Measurements from ENCODE around the gene BFSP2.

The BFSP2 gene

DNA sequence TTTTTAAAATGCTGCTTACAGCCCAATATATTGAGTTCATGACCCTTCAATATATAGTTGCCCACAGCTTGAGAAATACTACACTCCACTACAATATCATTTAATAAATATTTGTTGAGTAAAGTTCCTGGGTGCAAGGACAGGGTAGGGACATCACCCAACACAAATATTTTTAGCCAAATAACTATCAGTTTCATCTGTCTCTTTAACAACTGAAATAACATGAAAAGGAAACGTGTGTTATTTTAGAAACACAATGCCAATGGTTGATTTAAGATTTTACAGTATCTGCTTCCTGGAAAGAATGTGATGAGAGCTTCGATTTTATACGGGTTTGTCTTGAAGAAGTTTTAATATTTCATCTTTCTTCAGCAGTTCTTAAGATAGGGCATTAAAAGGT, 106.0 kb downstream of the BFSP2 start:
- DNase-seq (ENCODE audit: low read depth in 2 of 2), result no peak
- H3K4me3 ChIP-seq (replicated peaks in 1 of 2; ENCODE audit: low read depth in 2 of 2, low read length in 2 of 2), result no peak overlapping the region
- TF ChIP-seq, protein P1, sequence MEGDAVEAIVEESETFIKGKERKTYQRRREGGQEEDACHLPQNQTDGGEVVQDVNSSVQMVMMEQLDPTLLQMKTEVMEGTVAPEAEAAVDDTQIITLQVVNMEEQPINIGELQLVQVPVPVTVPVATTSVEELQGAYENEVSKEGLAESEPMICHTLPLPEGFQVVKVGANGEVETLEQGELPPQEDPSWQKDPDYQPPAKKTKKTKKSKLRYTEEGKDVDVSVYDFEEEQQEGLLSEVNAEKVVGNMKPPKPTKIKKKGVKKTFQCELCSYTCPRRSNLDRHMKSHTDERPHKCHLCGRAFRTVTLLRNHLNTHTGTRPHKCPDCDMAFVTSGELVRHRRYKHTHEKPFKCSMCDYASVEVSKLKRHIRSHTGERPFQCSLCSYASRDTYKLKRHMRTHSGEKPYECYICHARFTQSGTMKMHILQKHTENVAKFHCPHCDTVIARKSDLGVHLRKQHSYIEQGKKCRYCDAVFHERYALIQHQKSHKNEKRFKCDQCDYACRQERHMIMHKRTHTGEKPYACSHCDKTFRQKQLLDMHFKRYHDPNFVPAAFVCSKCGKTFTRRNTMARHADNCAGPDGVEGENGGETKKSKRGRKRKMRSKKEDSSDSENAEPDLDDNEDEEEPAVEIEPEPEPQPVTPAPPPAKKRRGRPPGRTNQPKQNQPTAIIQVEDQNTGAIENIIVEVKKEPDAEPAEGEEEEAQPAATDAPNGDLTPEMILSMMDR (IDR thresholded peaks at IDR 0.05; ENCODE audit: low read depth, low read length), result no peak

DNA sequence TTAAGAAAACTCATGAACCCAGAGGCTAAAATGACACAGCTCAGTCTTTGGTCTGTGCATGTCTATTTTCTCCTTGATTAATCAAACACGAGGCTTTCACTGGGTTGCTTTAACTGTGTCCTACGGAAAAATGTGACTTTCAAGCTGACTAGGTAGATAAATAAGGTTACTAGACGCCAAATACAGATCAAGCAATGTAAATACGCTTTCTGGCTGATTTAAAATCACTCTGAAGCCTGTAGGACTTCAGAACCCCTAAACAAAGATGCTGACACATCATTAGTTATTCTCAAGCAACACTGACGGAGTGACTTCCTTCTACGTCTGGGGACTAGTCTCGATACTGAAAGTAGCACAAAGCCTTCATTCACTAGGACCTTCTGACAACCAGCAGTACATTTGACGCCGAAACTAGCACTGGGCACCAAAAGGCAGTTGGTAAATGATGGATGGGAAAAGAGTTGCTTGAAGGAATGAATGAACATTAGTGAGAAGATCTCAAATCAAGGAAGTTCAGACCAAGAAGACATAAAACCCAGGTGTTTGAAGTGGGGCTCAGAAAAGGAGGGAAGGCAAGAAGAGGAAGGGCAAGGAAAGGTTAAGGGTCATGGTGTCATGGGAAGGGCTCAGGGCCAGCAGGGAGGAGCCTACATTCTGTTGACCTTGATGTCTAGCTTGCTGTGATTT, 106.5 kb downstream of the BFSP2 start:
- TF ChIP-seq, protein P1 (IDR thresholded peaks at IDR 0.05; ENCODE audit: low read depth, low read length), result no peak
- no peak for DNase-seq (ENCODE audit: low read depth in 2 of 2)
- H3K4me3 ChIP-seq (replicated peaks in 1 of 2; ENCODE audit: low read depth in 2 of 2, low read length in 2 of 2), result no peak overlapping the region

DNA sequence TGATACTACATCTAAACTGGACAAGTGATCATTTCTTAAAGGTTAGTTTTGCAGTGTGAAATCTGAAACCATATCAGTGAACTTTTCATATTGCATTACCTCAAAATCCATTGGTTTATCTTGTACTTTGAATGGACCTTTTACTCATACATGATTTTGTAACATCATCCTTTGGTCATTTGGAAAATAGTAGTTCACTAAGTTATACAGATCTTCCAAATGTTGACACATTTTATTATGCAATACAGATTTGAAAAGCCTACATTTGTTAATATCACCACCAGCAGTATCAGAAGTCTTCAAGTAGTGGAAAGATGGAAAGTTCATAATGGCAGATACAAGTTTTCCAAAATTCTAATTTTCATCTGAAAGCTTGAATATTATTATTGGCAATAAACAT, 109.6 kb downstream of the BFSP2 start:
- no peak overlapping the region for H3K4me3 ChIP-seq (replicated peaks in 1 of 2; ENCODE audit: low read depth in 2 of 2, low read length in 2 of 2)
- TF ChIP-seq, protein P1 (IDR thresholded peaks at IDR 0.05; ENCODE audit: low read depth, low read length), result no peak
- DNase-seq (ENCODE audit: low read depth in 2 of 2), result peak; percentile 16 to 45

DNA sequence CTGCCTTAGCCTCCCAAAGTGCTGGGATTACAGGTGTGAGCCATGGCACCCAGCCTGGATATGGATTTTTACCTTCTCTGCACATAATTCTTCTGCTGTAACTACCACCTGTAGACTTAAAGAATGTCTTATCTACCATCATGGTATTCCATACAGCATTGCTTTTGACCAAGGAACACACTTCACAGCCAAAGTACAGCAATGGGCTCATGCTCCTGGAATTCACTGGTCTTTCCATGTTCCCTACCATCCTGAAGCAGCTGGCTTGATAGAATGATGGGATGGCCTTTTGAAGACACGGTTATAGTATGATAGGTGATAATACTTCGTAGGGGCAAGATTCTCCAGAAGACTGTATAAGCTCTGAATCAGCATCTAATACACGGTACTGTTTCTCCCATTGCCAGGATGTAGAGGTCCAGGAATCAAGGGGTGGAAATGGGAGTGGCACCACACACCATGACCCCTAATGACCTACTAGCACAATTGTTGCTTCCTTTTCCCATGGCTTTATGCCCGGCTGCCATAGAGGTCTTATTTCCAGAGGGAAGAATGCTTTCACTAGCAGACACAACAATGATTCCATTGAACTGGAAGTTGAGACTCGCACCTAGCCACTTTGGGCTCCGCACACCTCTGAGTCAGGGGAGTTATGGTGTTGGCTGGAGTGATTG, 112.7 kb downstream of the BFSP2 start:
- no peak overlapping the region for H3K4me3 ChIP-seq (replicated peaks in 1 of 2; ENCODE audit: low read depth in 2 of 2, low read length in 2 of 2)
- DNase-seq (ENCODE audit: low read depth in 2 of 2), result no peak
- TF ChIP-seq, protein P1 (IDR thresholded peaks at IDR 0.05; ENCODE audit: low read depth, low read length), result no peak

DNA sequence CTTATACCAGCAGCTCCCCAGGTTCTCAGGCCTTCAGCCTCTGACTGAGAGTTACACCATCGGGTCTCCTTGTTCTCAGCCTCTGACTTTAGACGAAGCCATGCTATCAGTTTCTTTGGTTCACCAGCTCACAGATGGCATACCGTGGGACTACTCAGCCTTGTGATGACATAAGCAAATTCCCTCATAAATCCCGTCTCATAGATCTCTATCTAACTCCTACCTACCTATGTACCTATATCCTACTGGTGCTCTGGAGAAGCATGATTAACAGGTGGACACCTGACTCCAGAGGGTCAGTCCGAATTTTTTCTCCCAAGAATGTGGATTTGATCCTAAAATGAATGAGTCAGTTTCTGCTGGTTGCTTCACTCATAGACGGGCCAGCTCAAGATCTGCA, 114.6 kb downstream of the BFSP2 start:
- TF ChIP-seq, protein P1 (IDR thresholded peaks at IDR 0.05; ENCODE audit: low read depth, low read length), result no peak
- no peak for DNase-seq (ENCODE audit: low read depth in 2 of 2)

DNA sequence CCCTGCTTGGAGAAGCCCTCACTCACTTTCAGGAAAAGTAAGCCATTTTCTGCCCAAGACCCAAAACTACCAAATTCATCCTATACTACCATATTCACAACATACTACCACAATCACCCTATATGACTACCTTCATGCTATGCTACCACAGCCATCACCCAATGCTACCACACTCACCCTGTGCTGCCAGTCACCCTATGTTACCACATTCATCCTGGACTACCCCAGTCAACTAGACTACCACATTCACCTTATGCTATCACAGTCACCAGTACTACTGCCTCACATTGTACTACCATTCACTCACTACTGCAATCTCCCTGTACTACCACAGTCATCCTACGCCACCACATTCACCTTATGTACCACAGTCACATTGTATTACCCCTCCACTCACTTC, 115.3 kb downstream of the BFSP2 start:
- TF ChIP-seq, protein P1 (IDR thresholded peaks at IDR 0.05; ENCODE audit: low read depth, low read length), result no peak
- no peak overlapping the region for H3K4me3 ChIP-seq (replicated peaks in 1 of 2; ENCODE audit: low read depth in 2 of 2, low read length in 2 of 2)
- no peak for DNase-seq (ENCODE audit: low read depth in 2 of 2)

More for the DNA sequence above, 114.6 kb downstream of the BFSP2 start:
- H3K4me3 ChIP-seq (replicated peaks in 1 of 2; ENCODE audit: low read depth in 2 of 2, low read length in 2 of 2), result no peak overlapping the region
